GM18511 (cell line): ENCODE measurements around the gene MTNR1A.

Source experiments
- ATAC-seq: cut with Tn5 transposase; IDR thresholded peaks from one replicate; pipeline ENCODE4 v1.9.1; 2021; ENCODE audit warnings: mild to moderate bottlenecking, moderate library complexity; ENCODE audit not compliant: unreplicated experiment

Gene MTNR1A

DNA sequence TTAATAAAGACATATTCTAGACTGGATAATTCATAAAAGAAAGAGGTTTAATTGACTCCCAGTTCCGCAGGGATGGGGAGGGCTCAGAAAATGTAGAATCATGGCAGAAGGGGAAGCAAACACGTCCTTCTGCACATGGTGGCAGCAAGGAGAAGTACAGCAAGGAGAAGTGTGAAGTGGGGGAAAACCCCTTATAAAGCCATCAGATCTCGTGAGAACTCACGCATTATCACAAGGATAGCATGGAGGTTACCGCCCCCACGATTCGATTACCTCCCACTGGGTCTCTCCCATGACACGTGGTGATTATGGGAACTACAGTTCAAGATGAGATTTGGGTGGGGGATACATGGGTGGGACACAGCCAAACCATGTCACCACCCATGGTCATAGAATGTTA is 58.3 kb downstream of the MTNR1A start:
- ATAC-seq: no peak

DNA sequence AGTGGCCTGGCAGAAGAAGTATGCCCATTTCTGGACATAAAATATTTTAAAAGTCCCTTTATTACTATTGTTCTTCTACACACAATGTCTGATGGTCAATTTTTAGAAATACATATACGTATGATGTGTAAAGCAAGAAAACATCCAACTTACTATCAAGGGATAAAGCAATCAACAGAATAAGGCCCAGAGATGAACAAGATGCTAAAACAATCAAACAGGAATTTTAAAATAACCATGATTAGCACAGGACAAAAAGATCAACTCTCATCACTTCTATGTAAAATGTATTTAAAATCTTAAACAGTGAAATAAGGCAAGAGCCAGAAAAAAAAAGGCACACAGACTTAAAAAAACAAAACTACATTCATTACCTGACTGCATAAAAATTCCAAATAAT is 60.9 kb downstream of the MTNR1A start:
- no peak for ATAC-seq

GRCh38 chr4:186487726-186488125 is 67.6 kb downstream of the MTNR1A start:
- no peak for ATAC-seq

DNA sequence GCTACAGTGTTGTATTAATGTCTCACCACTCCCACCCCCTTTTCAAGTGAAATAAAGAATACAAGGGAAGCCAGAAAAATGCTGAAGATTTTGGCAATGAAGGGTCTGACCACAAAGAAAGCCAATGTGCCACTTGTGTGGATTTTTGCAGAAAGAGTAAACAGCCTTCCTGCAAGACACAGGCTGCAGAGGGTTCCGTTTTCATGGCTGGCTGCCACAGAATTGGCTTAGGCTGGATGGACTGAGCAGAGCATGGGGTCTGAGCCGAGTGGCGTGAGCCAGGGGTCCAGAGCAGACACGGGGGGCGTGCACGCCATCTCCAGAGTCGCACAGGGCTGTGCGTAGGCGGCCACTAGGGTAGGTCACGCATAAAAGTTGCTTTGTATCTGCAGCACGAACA is 69.2 kb downstream of the MTNR1A start:
- no peak for ATAC-seq

GRCh38 chr4:186485561-186486062 is 69.8 kb downstream of the MTNR1A start:
- ATAC-seq: no peak

GRCh38 chr4:186485150-186485549 is 70.2 kb downstream of the MTNR1A start:
- ATAC-seq: no peak

- ATAC-seq: no peak
Observed at GRCh38 chr4:186483656-186484055, 71.7 kb downstream of the MTNR1A start.
